Measurements from ENCODE around the gene ATAD1.
"Not testable (repeated sequence)": the region's sequence is repeated elsewhere in the genome, so short reads cannot be mapped to it uniquely, and the experiment has no call there.

Gene ATAD1

DNA sequence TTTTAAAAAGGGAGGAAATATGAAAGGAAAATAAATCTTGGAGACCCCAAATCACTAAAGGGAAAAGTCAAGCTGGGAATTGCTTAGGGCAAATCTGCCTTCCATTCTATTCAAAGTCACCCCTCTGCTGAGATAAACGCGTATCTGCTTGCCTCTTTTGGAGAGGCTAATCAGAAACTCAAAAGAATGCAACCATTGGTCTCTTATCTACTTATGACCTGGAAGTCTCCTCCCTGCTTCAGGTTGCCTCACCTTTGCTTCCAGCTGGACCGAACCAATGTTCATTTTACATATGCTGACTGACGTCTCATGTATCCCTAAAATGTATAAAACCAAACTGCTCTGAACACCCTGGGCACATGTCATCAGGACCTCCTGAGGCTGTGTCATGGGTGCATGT lies 14.7 kb downstream of the ATAD1 start:
- DNase-seq (ENCODE audit: low read depth) = no peak

DNA sequence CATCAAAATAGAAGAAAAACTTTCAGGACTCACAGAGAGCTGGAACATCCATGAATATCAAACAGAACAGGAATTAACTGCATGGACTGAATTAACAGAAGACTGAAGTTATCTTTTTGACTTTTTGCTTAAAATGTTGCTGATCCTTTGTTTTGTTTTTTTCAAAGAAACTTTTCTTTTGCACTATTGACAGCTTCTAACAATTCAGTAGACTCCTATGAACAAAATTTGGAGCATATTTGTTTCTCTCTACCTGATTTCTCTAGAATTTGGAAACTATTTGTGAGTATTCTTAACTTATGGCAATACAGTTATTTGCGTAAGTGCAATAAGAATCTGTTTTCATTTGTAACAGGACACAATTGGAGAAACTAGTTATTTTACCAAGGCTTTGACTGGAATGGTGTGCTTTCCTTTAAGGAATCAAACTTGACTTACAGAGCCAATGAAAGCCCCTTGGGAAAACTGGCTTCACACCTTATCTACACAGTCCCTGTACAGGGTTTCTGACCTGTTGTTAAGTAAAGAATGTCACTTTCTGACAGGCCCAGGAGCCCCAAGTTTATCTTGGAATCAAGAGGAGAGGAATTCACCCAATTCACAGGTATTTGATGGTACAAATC lies 16.1 kb downstream of the ATAD1 start:
- not testable (repeated sequence) for DNase-seq (ENCODE audit: low read depth)

DNA sequence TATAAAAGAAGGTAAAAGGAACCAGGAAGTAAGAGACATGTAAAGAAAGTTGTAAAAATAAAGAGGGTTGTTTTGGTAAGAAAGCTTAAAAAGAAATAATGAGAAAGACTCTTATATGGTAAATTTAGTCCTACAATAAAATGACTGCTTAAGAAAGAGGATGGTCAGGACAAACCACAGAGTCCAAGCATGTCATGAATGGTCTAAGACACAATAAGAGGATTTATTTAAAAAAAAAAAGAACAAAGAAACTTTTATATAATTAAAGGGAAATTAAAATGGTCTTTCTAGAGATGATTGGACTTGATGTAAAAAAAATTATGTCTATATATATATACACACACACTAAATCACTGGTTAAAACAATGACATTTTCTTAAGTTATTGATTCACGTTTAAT lies 18.2 kb downstream of the ATAD1 start:
- DNase-seq (ENCODE audit: low read depth) = no peak

DNA sequence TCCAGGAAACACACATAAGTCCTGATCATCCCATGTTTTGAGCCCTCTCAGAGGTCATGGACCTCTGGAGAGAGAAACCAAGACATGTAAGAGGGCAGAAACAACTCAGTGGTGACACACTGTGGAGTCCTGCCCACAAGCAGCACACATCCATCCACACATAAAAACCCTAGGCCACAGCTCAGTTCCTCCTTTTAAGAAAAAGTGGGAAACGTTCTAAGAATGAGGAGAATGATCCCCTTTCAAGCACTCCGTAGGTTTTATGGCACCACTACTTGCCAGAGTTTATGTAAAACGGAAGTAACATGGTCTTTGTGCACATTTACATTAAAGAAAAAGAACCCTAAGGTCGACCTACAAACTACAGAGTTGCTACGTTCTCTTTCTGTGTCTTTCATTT lies 19.9 kb downstream of the ATAD1 start:
- DNase-seq (ENCODE audit: low read depth) = no peak

DNA sequence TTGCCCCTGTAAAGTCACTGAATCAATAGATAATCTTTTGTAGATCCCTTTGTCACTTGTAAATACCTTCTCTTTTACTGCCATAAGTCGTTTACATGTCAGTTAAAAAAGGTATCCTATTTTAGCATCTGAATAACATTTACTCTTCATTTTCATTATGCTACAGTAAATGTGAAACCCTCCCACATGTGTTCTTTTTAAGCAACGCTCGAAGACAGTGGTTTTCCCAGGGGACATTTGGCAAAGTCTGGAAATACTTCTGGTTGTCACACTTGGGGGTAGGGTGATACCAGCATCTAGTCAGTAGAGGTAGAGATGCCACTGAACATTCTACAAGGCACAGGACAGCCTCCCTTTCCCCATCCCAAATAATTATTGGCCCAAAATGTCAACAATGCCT lies 23.7 kb downstream of the ATAD1 start:
- no peak for DNase-seq (ENCODE audit: low read depth)

DNA sequence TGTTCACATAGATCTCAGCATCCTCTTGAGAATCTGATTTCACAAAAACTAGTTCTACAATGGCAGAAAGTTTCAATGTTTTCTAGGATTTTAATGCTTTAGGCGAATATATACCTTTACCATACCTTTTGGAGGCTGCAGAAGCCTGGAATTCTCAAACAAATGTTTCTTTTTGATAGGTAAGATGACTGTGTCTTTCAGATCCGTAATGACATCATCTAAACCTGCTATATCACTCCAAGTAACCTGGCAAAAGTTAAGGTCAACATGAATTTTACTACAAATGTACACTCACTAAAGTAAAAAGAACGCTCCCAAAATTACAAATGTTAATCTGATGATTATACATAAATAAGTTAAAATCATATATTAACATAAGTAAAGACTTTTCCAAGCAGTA lies 27.8 kb downstream of the ATAD1 start:
- DNase-seq (ENCODE audit: low read depth) = no peak

DNA sequence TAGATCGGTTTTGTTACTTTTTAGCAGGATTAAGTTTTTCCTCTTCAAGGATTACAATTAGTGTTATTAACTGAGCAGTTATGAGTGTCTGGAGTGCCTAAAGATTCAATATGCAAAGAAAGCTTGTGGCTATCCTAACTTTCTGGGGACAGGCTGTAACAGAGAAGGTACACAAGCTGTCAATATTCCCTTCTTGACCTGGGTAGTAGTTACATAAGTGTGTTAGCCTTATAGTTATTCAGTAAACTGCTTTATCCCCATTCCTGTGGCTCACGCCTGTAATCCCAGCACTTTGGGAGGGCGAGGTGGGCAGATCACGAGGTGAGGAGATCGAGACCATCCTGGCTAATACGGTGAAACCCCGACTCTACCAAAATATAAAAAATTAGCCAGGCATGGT lies 31.6 kb downstream of the ATAD1 start:
- DNase-seq (ENCODE audit: low read depth) = no peak

GRCh38 chr10:87782721-87783120 lies 35.3 kb downstream of the ATAD1 start:
- DNase-seq (ENCODE audit: low read depth) = no peak

- no peak for DNase-seq (ENCODE audit: low read depth)
Measured at GRCh38 chr10:87781545-87781944, 36.5 kb downstream of the ATAD1 start.

GRCh38 chr10:87776328-87776727 lies 41.7 kb downstream of the ATAD1 start:
- no peak for DNase-seq (ENCODE audit: low read depth)

- no peak for DNase-seq (ENCODE audit: low read depth)
Measured at GRCh38 chr10:87775766-87776165, 42.3 kb downstream of the ATAD1 start.

DNA sequence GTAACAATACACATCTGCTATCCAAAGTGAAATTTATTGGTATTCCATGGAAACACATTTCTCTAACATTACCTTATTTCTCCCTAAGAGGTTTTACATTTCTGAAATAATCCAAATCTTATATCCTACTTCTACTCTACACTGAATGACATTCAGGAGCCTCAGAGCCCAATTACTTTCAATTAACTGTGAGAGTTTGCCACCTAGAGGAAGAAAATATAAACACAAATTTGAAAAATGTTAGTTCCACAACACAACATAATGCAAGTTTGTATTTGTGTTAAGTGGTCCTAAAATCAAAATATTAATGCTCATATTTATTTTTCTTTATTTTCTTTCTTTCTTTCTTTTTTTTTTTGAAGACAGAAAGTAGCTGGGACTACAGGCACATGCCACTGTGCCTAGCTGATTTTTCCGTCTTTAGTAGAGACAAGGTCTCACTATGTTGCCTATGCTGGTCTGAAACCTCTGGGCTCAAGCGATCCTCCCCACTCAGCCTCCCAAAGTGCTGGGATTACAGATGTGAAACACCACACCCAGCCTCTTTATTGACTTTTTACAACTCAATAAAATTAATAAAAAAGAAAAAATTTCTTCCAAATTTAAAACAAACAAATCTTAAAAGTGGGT lies 46.0 kb downstream of the ATAD1 start:
- no peak for DNase-seq (ENCODE audit: low read depth)

- peak; percentile 68 for DNase-seq (ENCODE audit: low read depth)
Measured at GRCh38 chr10:87767253-87767652, 50.8 kb downstream of the ATAD1 start.

DNA sequence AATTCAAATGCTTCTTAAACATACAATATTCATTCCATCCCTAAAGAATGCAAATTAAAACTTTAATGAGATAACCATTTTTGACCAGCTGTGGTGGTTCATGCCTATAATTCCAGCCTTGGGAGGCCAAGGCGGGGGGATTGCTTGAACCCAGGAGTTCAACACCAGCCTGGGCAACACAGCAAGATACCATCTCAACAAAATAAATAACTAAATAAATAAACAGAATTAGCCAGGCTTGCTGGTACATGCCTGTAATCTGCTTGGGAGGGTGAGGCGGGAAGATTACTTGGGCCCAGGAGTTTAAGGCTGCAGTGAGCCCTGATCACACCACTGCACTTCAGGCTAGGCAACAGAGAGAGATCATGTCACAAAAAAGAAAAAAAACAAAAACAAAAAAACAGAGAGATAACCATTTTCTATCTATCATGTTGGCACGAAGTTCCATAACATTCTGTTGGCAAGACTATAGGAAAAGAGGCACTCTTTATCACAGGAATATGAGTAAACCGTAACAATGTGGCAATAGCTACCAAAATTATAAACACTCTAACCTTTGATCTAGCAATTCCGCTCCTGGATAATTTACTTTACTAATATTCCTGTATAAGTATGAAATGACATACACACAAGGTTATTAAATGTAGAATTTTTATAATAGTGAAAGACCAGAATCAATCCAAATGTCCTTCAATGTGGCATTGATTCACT lies 52.2 kb downstream of the ATAD1 start:
- no peak for DNase-seq (ENCODE audit: low read depth)

DNA sequence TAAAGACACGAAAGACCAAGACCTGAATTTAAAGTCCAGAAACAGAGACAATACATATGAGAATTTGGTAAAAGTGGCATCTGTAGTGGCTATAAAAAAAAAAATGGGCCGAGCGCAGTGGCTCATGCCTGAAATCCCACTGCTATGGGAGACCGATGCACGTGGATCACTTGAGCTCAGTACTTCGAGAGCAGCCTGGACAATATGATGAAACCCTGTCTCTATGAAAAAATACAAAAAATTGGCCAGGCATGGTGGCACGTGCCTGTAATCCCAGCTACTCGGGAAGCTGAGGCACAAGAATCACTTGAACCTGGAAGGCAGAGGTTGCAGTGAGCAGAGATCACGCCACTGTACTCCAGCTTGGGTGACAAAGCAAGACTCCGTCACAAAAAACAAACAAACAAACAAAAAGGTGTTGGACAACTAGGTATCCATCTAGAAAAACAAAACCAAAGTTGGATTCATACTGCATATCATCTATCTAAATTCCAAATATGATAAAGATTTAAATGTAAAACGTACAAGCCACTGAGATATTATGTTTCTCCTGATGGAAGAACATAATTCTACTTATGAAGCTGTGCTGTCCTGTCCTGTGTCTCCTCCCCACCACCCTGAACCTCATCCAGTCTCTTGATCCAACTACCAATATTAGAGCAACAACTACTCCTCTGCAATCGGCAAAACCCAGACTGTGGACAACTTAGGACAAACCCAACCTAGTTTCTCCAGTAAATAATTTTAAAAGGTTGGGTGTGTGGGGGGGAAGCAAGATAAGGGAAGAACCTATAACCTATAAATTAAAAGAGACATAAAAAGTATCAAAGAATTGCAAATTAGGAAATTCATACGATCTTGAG lies 53.7 kb downstream of the ATAD1 start:
- DNase-seq (ENCODE audit: low read depth) = no peak

DNA sequence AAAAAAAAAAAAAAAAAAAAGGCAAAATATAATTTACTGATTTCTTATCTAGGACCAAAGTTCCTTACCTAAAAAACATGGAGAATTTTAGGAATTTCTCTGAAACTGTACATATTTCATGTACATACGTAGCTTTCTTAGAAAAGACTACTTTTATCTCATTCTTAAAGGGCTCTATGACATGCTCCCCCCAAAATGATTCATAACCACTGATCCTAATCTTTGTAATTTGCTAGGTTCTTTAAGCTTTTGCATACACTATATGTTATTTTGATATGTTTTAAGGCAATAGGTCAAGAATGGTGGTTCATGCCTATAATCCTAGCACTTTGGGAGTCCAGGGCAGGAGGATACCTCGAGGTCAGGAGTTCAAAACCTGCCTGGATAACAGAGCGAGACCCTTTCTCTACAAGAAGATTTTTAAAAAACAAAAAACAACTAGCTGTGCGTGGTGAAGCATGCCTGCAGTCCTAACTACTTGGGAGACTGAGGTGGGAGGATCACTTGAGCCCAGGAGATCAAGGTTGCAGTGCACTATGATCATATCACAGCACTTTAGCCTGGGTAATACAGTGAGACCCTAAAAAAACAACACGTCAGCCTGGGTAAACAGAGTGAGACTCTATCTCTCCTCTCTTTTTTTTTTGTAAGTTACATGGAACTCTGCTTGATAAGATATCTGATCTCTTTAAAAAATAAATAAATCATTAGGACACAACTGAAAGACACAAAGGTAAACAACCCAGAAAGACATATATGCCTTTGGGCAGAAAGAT lies 54.8 kb downstream of the ATAD1 start:
- DNase-seq (ENCODE audit: low read depth) = no peak

GRCh38 chr10:87761892-87762291 lies 56.1 kb downstream of the ATAD1 start:
- DNase-seq (ENCODE audit: low read depth) = peak; percentile 55

DNA sequence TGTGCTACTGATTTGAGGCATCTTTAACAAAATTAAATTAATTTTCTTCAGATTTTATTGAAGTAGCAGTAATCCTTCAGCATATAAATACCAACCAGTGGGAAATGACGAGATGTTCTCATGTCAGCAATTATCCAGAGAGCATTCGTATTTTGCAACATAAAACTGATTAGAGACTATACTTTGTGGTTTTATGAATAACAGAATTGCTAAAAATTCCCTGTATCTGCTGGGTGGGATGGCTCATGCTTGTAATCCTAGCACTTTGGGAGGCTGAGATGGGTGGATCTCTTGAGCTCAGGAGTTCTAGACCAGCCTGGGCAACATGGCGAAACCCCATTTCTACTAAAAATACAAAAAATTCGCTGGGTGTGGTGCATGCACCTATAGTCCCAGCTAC lies 56.9 kb downstream of the ATAD1 start:
- DNase-seq (ENCODE audit: low read depth) = no peak

DNA sequence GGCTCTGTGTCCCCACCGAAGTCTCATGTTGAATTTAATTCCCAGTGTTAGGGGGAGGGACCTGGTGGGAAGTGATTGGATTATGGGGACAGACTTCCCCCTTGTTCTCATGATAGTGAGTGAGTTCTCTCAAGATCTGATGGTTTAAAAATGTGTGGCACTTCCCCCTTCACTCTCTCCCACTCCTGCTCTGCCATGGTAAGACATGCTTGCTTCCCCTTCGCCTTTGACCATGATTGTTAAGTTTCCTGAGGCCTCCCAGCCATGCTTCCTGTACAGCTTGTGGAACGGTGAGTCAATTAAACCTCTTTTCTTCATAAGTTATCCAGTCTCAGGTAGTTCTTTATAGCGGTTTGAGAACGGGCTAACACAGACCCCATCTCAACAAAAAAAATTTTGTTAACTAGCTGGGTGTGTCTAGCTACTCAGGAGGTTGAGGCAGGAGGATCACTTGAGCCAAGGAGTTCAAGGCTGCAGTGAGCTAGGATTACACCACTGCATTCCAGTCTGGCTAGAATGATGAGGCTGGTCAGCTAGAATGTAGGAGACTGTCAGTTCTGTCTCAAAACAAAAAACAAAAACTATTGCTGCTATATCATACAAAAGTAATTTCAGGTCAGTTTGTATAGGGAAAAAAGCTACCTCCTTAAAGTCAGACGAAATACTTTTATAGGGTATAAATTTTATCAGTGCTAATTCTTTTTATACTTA lies 57.7 kb downstream of the ATAD1 start:
- no peak for DNase-seq (ENCODE audit: low read depth)

GRCh38 chr10:87759551-87759950 lies 58.5 kb downstream of the ATAD1 start:
- no peak for DNase-seq (ENCODE audit: low read depth)

- DNase-seq (ENCODE audit: low read depth) = no peak
Measured at GRCh38 chr10:87757685-87758084, 60.3 kb downstream of the ATAD1 start.

Data from non-pigmented ciliary epithelial cell (primary cell).